Mesothelial cell of epicardium (in vitro differentiated cells): Measurements from ENCODE around the gene HEATR3. TPM values are rescaled to one million over a fixed set of nuclear protein-coding genes. Genes with fewer than 3 reads are reported as not detected.

ENCODE experiments used
- DNase-seq, 2 experiments: peaks; one replicate each; pipeline ENCODE4 v3.0.0; 2021; ENCODE audit warnings: low spot score in 2 of 2; ENCODE audit not compliant: unreplicated experiment in 2 of 2
- H3K27ac Mint-ChIP-seq: 2 replicates; pipeline ENCODE4 v1.8.0; 2021; ENCODE audit warnings: mixed read lengths
- H3K27me3 Mint-ChIP-seq: 2 replicates; pipeline ENCODE4 v1.8.0; 2021; ENCODE audit warnings: low read depth, mixed read lengths
- H3K36me3 Mint-ChIP-seq: 2 replicates; pipeline ENCODE4 v1.8.0; 2021; ENCODE audit warnings: mixed read lengths
- H3K4me1 Mint-ChIP-seq: 2 replicates; pipeline ENCODE4 v1.8.0; 2021; ENCODE audit warnings: mixed read lengths
- H3K4me3 Mint-ChIP-seq: 2 replicates; pipeline ENCODE4 v1.8.0; 2021; ENCODE audit warnings: mild to moderate bottlenecking, moderate library complexity, mixed read lengths
- H3K9me3 Mint-ChIP-seq: 2 replicates; pipeline ENCODE4 v1.8.0; 2021; ENCODE audit warnings: mixed read lengths
- total RNA-seq: library from RNA; stranded (reverse); gene quantifications from 3 replicates; pipeline ENCODE4 v1.2.1, GENCODE V29; 2021
- TF ChIP-seq, protein P1 (sequence below): fragments of 200-600 bp; sonication (generic); IDR thresholded peaks from one replicate; pipeline ENCODE4 v1.5.0; 2021; ENCODE audit warnings: antibody characterized with exemption; ENCODE audit not compliant: unreplicated experiment

The HEATR3 gene
- total RNA-seq, 1 donor from 2014 or later, result 19.2 TPM

DNA sequence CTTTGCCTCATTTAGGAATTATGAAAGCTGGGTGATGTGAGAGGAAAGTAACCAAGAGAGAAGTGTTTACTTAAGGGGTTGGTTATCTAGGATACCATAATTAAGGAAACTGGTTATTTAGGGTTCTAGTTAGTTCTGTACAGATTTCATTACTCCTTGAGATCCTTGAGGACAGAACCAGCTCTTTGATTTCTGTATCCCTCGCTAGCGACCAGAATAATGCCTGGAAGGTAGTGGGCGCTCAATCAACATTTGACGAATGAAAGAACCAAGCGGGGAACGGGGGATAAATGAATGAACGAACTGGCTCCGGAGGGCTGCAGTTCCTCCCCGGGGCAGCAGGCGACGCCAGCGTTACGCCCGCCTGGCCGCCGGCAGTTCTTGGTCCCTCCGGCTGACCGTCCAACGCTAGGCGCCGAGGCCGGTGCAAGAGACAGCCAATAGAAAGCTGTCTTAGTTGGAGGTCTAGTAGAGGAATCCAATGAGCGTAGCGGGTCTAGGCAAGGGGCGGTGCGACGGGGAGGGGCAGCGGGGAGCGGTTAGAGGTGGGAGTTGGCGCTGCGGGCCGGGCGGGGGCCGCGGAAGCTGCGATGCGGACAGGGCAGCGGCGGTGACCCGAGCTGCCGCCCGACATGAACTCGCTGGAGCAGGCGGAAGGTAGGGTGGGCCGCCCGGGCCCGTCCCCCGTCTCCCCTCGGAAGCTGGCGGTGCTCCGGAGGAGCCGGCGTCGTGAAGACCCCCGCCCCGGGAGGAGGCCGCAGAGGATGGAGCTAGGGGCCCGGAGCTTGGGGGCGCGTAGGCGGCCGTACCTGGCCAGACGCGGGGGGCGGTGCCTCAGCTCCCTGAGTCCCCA lies 40.9 kb upstream of the HEATR3 start, which contains the start of gene CNEP1R1:
CNEP1R1 (plus strand) TSS at position 542 of the 853 bp plus-strand sequence; CDS start at position 633, 91 bp downstream.
- Mint-ChIP-seq H3K36me3 (peaks cover 4% of the 10 kb centered on the region), H3K4me1 (peaks cover 11% of the 10 kb centered on the region), H3K27ac (peak within 1 kb of the TSS; percentile 95), H3K4me3 (peak within 1 kb of the TSS; percentile 91), H3K27me3 (peaks cover 17% of the 10 kb centered on the region), H3K9me3 (no peaks in the 10 kb centered on the region)
- DNase-seq, result peak; percentile 84 to 94
- TF ChIP-seq, protein P1, sequence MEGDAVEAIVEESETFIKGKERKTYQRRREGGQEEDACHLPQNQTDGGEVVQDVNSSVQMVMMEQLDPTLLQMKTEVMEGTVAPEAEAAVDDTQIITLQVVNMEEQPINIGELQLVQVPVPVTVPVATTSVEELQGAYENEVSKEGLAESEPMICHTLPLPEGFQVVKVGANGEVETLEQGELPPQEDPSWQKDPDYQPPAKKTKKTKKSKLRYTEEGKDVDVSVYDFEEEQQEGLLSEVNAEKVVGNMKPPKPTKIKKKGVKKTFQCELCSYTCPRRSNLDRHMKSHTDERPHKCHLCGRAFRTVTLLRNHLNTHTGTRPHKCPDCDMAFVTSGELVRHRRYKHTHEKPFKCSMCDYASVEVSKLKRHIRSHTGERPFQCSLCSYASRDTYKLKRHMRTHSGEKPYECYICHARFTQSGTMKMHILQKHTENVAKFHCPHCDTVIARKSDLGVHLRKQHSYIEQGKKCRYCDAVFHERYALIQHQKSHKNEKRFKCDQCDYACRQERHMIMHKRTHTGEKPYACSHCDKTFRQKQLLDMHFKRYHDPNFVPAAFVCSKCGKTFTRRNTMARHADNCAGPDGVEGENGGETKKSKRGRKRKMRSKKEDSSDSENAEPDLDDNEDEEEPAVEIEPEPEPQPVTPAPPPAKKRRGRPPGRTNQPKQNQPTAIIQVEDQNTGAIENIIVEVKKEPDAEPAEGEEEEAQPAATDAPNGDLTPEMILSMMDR, result peak; percentile 95

DNA sequence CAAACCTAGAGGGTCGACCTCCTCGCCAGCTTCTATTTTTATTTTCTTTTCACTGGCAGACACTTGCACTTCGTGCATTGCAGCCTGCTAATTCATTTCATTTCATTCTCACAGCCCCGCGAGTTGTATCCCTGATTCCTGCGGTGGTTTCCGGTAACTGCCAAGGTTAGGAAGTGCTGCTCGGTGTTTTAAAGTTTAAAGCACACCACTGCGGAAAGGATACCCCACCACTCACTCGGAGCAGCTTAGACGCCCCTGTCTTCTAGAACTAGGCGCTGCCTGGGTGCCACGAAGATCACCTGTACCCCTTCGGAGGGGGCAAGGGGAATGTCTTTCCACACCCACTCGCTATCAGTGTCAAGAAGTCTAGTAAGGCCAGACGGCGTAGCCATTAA lies 40.2 kb upstream of the HEATR3 start:
- TF ChIP-seq, protein P1, result no peak
- no peak for DNase-seq
- peaks cover 11% of the 10 kb centered on the region for H3K4me1 Mint-ChIP-seq
- H3K4me3 Mint-ChIP-seq, result peak overlapping the region; percentile 91
- H3K36me3 Mint-ChIP-seq, result peaks cover 7% of the 10 kb centered on the region
- peak overlapping the region; percentile 95 for H3K27ac Mint-ChIP-seq
- H3K9me3 Mint-ChIP-seq, result no peaks in the 10 kb centered on the region
- peaks cover 17% of the 10 kb centered on the region for H3K27me3 Mint-ChIP-seq

DNA sequence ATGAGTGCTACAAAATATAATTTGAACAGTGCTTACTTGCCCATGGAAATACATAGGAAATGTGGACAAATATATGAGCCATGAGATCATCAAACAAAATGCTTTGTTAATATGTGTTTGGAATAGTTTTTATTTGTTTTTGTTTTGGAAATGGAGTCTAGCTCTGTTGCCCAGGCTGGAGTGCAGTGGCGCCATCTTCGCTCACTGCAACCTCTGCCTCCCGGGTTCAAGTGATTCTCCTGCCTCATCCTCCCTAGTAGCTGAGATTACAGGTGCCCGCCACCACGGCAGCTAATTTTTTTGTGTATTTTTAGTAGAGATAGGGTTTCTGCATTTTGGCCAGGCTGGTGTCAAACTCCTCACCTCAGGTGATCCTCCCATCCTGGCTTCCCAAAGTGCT lies 37.9 kb upstream of the HEATR3 start:
- no peaks in the 10 kb centered on the region for H3K9me3 Mint-ChIP-seq
- peaks cover 1% of the 10 kb centered on the region for H3K27me3 Mint-ChIP-seq
- peaks cover 20% of the 10 kb centered on the region for H3K36me3 Mint-ChIP-seq
- no peak overlapping the region for H3K27ac Mint-ChIP-seq
- DNase-seq, result no peak
- H3K4me1 Mint-ChIP-seq, result peaks cover 11% of the 10 kb centered on the region
- no peak overlapping the region for H3K4me3 Mint-ChIP-seq
- TF ChIP-seq, protein P1, result no peak

GRCh38 chr16:50035468-50035992 lies 30.2 kb upstream of the HEATR3 start:
- no peaks in the 10 kb centered on the region for H3K27me3 Mint-ChIP-seq
- peaks cover 24% of the 10 kb centered on the region for H3K36me3 Mint-ChIP-seq
- TF ChIP-seq, protein P1, result no peak
- H3K9me3 Mint-ChIP-seq, result no peaks in the 10 kb centered on the region
- H3K4me3 Mint-ChIP-seq, result no peak overlapping the region
- no peak for DNase-seq
- peaks cover 21% of the 10 kb centered on the region for H3K4me1 Mint-ChIP-seq
- no peak overlapping the region for H3K27ac Mint-ChIP-seq

DNA sequence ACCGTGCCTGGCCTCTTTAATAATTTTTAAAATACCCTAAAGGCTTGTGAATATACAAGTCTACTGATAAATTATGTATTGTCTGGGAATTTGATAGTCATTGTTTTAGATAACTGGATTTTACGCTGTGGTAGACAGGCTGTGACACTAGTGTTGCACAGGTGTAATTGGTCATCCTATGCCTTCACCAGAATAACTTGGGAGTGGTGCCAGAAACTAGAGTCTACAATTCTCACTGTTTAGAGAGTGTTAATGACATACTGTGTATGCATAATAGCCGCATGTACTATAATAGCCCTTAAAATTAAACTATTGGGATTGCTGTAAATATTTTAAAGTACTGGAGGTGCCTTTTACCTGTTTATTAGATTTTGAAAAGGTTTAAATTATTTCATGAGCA lies 29.3 kb upstream of the HEATR3 start:
- Mint-ChIP-seq H3K9me3 (no peaks in the 10 kb centered on the region), H3K27me3 (no peaks in the 10 kb centered on the region), H3K36me3 (peaks cover 16% of the 10 kb centered on the region), H3K4me3 (no peak overlapping the region), H3K4me1 (peaks cover 22% of the 10 kb centered on the region), H3K27ac (no peak overlapping the region)
- TF ChIP-seq, protein P1, result no peak
- no peak for DNase-seq
